Stimulated activated CD4-positive, alpha-beta T cell treated with anti-CD3 and anti-CD28 coated beads, Interleukin-1b, Interleukin-23, amount 100 ng/mL, for 4 hours (primary cell): ENCODE results near the gene ILF3.
"Not testable (repeated sequence)": the region's sequence is repeated elsewhere in the genome, so short reads cannot be mapped to it uniquely, and the experiment has no call there.

Experiments
- DNase-seq, 2 donors: peaks; one replicate each; pipeline ENCODE4 v3.0.0-alpha.2; 2020; ENCODE audit warnings: low read depth in 2 of 2

ILF3 gene

DNA sequence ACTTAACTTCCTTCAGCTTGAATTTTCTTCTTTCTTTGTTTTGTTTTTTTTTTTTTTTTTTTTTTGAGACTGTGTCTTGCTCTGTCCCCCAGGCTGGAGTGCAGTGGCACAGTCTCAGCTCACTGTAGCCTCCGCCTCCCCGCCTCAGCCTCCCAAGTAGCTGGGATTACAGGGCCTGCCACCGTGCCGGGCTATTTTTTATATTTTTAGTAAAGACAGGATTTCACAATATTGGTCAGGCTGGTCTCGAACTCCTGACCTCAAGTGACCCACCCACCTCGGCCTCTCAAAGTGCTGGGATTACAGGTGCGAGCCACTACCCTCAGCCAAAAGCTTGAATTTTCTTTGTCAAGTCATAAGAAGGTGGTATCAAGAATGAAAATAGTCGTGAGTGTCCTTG is 21.1 kb downstream of the ILF3 start:
- not testable (repeated sequence) for DNase-seq

DNA sequence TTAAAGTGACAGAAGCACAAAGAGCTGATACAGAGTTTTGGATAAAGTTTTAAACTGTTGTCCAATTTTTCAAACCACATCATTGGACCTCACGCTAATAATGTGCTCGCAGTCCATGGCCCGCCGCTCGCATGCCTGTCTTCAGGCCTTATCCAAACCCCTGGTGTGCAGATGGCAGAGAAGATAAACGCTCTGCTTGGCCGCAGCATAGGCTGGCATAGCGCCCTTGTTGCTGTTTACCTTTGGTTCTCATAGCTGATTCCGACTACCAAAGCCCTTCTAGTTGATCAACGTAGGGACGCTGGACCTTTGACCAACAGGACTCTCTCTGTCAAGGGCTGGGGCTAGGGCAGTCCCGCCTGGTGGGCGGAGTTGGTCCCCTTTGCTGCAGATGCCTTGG is 23.6 kb downstream of the ILF3 start:
- DNase-seq = no peak

DNA sequence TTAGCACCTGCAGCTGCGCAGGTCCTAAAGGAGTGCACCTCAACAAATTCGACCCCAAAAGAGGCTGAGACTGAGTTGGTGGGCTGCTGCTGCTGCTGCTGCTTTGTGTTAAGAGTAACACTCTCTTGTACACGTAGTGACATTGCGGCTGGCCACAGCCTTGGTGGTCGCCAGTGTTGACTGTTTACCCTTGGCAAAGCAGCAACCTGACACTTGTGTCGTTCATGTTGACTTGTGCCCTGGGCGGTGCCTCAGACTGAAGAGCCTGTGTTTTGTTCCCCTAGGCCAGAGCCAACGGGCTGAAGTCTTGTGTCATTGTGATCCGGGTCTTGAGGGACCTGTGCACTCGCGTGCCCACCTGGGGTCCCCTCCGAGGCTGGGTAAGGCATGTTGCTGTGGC is 24.7 kb downstream of the ILF3 start:
- DNase-seq = no peak

DNA sequence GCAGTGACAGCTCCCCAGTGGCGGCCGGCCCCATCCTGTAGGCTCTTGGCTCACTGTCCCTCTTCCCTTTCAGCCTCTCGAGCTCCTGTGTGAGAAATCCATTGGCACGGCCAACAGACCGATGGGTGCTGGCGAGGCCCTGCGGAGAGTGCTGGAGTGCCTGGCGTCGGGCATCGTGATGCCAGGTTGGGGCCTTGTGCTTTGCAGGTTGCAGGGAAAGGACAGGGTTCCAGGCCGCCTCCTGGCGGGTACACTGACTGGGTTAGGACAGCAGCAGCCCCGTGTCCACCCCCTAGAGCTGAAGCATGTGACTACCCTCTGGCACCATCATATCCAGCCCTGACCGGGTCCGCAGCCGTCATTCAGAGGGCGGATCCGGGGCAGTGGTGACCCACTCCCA is 25.6 kb downstream of the ILF3 start:
- no peak for DNase-seq

DNA sequence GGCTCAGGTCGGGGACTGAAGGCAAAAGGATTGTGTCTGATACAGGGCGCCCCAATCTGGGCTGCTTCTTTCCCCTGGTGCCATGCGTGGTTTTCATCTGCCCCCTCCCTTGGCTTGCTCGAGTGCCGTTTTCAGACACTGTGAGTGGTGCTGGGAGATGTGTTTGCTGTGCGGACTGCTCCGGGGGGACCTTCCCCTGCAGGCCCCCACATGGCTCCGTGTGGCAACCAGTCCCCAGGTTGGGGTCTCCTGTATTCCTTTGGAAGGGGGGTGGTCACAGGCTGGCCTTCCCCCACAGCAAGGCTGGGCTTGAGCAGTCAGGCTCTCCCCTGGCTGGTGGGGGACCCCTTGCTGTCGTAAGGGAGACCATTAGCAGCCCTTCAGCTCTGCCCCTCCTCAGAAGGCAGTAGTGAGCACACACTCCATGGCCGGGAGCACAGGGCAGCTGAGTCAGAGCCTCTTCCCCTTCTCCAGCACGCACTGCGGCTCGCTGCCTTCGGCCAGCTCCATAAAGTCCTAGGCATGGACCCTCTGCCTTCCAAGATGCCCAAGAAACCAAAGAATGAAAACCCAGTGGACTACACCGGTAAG is 26.5 kb downstream of the ILF3 start:
- no peak for DNase-seq

DNA sequence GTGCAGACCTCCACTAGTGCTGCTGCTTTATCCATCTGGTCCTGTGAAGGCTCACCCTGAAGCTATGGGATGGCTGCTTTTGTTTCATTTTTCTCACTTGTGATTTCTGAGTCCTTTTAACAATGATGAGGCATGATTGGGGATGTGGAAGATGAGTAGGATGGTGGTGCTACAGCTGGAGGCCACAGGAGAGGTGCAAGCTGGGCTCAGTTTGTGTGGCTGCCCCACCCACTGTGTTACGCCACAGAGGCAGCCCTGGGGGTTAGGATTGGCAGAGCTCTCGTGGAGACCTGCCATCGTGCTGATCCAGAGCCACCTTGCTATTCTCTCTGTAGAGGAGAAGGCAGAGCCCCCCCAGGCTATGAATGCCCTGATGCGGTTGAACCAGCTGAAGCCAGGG is 27.5 kb downstream of the ILF3 start:
- DNase-seq = no peak

DNA sequence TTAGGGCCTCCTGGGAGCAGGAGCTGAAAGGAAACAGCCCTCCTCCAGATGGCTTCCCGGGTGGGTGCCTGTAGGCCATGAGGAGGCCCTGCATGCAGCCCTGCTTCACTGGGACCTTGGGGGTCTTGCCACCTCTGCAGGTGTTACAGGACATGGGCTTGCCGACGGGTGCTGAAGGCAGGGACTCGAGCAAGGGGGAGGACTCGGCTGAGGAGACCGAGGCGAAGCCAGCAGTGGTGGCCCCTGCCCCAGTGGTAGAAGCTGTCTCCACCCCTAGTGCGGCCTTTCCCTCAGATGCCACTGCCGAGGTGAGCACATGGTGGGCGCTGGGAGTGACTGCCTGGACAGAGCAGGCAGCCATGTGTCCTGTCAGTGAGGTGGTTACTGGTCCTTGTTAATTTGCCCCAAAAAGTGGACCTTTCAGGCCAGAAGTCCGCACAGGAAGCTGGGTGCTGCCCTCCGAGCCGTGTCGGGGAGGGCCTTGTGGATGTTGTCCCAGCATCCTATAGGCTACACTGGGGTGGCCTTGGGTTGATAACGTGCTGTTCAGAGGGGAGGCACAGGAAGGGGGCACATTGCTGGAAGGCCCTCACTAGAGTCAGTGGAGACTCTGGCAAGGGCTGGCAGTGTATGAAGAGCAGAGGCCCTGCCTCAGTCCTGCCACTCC is 28.4 kb downstream of the ILF3 start:
- no peak for DNase-seq

DNA sequence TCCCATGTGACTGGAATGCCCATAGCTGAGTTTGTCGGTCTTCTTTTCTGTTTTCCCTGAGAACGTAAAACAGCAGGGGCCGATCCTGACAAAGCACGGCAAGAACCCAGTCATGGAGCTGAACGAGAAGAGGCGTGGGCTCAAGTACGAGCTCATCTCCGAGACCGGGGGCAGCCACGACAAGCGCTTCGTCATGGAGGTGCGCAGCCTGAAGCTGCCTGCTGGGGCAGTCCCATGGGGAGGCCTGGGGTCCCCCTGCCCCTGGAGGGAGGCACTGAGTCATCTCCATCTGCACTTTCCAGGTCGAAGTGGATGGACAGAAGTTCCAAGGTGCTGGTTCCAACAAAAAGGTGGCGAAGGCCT is 28.9 kb downstream of the ILF3 start:
- no peak for DNase-seq

DNA sequence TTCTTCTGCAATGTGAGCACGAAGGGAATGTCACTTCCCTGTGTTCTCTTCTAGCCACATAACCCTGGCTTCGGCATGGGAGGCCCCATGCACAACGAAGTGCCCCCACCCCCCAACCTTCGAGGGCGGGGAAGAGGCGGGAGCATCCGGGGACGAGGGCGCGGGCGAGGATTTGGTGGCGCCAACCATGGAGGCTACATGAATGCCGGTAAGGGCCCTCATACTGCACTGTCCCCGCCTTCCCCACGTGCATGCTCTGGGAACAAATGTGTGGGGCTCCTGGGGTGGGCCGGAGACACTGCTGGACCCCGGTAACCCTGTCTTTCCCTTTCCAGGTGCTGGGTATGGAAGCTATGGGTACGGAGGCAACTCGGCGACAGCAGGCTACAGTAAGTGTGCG is 29.4 kb downstream of the ILF3 start:
- no peak for DNase-seq

DNA sequence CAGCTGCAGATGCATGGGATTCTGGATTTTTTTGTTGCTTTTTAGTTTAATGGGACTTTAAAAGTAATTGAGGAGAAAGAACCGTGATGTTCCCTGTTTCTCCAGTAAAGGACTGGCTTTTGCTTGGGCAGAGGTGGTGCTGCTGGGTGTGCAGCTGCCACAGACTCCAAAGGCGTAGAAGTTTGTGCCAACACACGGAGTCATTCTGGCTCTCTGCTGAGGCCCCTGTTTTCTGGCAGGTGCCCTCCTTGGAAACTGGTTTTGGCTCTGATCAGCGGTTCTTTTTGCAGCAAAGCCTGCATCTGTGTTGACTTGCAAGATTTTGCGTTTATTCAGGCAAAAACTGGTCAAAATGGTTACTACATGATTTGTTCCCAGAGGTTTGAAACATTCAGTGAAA is 31.1 kb downstream of the ILF3 start:
- no peak for DNase-seq

DNA sequence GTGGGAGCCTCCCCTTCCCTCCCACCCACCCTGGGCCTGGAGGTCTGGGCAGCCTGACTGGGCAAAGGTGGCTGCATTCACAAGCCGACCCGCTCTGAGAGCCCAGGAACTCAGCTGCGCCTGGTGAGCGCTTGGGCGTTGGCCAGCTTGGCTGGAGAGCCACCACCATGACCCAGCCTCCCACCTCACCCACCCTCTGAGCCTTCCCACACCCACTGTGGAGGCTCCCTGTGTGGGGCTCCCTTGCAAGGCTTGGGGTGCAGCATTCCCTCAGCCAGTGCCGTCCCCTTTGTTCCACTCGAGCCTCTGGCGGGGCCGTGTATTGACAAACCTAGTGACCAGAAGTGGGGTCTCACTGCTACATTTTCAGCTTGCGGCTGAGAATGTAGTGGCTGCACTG is 32.0 kb downstream of the ILF3 start:
- DNase-seq = no peak

DNA sequence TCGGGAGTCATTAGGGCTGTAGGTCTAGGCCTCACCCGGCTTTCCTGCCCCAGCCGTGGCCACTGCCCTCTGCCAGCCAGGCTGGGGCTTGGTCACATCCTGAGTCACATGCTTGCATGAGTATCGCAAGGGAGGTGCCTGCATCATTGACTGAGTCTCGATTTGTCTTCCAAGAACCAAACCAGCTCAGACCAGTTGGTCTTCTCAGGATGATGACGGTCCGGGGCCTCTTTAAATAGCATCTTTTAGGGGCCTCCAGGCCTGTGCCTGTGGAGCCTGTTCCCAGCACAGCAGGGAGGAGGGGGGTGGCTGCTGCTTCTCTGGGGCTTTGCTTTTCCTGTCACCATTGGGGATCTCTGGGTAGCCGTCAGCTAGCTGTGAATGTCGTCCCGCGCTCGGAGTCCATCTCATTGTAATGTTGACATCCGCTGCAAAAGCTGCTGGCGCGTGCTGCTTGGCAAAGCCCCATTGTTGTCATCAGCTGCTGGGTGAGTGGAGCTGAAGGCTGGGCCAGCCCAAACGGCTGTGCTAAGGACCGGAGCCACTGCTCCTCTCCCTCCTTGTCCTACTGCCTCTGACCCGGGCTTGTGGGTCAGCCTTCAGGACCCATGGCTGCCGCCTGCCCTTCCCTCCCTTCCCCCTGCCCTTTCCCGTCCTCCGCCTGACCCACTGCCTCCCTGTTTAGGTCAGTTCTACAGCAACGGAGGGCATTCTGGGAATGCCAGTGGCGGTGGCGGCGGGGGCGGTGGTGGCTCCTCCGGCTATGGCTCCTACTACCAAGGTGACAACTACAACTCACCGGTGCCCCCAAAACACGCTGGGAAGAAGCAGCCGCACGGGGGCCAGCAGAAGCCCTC is 32.7 kb downstream of the ILF3 start:
- no peak for DNase-seq

DNA sequence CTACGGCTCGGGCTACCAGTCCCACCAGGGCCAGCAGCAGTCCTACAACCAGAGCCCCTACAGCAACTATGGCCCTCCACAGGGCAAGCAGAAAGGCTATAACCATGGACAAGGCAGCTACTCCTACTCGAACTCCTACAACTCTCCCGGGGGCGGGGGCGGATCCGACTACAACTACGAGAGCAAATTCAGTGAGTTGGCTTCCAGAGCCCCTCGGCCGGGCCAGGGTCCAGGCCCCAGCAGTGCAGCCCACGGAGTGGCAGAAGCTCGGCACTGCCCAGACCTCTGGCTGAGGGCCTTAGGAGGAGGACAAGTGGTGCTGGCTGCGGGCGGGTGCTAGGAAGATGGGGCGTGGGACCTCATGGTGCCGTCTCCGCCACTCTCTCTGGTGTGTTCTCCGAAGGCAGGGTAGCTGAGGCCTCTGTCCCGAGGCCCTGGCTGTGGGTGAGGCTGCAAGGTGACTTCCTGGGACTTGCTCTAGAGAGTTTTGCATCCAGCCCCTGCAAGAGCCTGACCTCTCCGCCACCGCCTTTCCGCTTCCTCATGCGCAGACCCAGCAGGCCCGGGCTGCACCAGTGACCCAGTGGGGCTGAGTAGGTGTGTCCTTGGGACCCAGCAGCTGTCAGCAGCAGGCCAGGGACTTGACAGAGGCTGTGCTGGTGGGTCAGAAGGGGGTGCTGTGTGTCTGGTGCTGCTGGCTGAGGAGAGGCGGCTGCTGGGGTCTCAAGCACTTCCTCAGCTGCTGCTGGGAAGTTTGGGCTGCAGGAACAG is 33.6 kb downstream of the ILF3 start:
- DNase-seq = no peak

DNA sequence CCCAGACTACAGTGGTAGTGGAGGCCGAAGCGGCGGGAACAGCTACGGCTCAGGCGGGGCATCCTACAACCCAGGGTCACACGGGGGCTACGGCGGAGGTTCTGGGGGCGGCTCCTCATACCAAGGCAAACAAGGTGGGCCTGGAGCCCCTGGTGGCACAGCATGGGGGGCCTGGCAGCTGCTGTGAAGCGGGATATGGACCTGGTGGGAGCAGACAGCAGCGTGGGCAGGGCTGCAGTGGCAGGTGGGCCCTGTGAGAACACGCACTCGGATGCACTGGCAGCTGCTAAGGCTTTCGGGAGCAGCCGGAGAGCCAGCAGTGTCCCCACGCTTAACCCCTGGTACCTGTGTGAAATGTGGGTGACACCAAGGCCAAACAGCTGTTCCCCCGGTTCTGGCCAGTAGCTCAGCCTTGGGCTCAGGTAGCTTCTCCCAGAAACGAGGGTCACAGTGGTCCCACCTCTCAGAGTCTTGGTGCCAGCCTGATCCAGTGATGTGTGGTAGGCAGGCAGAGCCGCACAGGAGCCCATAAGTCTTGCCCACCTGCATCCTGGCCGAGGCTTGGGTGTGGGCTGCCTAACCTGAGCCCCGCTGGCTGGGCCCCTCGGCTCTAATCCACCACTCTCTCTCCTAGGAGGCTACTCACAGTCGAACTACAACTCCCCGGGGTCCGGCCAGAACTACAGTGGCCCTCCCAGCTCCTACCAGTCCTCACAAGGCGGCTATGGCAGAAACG is 34.6 kb downstream of the ILF3 start:
- DNase-seq = no peak

DNA sequence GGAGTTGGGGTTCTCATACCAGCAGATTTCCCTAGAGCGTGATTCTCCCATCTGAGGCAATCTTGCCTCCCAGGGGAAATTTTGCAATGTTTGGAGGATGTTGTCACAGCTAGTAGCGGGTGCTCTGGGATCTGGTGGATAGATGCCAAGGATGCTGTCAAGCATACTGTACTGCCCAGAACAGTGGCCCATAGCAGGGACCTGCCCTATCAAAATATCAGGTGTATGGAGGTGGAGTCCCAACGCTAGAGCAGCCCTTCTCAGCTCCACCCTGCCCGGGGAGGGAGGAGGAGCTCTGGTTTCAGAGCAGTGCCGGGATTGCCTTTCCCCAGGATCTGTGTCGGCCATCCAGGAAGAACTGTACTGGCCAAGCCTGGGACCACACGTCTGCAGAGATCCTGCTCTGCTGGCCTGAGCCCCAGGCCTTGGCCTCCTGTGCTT is 36.2 kb downstream of the ILF3 start:
- DNase-seq = no peak

DNA sequence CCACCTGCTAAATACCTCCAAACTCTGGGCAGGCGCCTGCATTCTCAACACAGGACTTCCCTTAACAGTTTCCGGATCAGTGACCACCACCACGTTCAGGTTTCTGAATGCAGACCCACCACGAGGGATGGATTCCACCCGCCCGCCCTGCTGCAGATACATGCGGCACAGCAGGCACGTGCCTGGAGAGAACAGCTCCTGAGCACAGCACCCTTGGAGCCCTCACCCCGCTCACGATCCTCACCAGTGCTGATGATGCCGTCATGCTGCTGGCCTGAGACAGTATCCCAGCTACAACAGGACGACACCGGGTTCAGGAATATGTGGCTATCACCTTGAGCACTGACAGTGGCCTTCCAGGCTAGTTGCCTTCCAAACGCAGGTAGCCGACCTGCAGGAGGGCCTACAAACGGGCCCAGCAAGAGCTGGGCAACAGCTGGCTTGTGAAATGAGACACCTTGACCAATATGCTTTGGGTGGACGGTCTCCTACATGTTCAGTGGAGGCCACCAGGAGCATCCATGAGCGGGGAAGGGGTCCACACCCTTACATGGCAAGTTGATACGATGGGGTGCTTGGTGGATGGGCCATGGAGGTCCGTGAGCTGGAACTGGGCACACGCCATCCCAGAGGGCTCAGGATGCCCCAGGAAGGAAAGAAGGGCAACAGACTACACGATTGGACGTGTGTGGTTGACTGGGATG is 37.2 kb downstream of the ILF3 start:
- DNase-seq = no peak

DNA sequence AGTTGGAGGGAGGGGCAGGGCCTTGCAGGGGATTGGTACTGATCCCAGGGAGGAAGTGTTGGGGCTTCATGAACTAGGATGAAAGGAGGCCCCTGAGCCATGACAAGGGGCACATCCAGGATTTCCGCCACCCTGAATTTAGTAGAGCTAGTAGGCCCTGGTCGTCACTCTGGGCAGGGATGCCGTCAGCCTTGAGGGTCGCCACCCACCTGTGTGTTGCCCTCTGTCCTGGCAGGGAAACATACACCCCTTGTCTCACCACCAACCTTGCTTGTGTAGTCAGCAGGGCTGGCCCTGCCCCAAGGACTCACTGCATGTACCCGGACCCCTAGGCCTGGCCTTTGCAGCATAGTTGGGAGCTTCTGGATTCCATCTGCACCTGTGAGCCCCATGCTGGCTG is 37.7 kb downstream of the ILF3 start:
- no peak for DNase-seq

DNA sequence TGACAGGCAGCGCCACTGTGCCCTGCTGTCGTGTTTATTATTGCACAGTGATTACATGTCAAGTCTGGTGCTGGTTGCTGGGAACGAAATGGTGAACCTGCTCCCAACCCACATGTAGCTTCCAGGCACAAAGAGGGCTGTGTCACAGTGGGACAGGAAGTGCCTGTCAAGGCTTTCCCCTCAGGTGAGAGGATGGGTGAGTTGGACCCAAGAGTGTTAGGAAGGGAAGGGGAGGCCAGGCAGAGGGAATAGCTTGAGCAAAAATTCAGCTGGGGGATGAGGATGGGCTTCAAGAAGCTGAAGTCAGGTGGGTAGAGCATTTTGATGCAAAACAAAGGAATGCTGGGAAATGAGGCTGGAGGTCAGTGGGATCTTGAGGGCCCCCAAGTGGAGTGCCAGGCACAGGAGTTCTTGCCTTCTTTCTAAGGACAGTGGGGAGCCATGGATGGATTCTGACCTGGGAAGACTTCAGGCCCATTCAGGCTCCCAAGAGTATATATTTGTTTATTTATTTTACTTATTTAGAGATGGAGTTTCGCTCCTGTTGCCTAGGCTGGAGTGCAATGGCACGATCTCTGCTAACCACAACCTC is 38.6 kb downstream of the ILF3 start:
- no peak for DNase-seq

DNA sequence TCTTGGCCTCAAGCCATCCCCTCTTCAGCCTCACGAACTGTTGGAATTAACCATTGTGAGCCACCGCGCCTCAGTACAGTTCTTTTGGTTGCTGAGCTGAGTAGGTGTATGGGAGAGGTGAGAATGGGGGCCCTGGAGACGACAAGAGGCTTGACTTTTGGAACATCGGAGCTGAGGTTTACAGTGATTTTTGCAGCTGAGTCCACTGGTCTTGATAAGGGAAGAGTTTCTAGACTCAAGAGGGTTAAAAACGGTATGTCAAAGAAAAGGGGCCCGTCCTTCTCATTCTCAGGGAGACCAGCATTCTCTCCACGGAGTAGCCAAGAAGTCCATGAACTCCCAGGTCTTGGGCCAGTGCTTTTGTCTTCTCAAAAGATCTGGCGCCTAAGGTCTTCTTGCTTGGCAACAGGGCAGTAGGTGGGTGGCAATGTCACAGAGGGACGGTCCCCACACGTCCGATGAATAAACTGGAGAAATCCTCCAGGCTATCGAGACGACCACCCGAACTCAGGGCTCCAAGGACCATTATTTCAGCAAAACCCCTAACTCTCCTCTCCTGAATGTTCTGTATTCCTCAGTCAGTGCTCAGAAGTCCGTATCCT is 40.7 kb downstream of the ILF3 start:
- no peak for DNase-seq
